HCT116 (cell line): ENCODE results near the gene IL19.

Experiments used
- CTCF ChIP-seq, 3 experiments: fragments of 200-600 bp in 1 of 3; sonication (generic) in 1 of 3; IDR thresholded peaks in 2 of 3; conservative IDR thresholded peaks in 1 of 3; 2 replicates each; pipeline ENCODE4 v1.5.1; 2012 to 2017; ENCODE audit warnings: low read depth in 2 of 3, low read length in 2 of 3, antibody characterized with exemption in 1 of 3, borderline replicate concordance in 1 of 3, control low read depth in 1 of 3, mild to moderate bottlenecking in 1 of 3, mixed read lengths in 1 of 3, mixed run types in 1 of 3, moderate library complexity in 1 of 3; ENCODE audit not compliant: insufficient read depth in 1 of 3
- POLR2AphosphoS5 ChIP-seq: IDR thresholded peaks from 2 replicates; pipeline ENCODE4 v1.6.1; 2011; ENCODE audit warnings: mild to moderate bottlenecking, low read depth, low read length, moderate library complexity

DNA sequence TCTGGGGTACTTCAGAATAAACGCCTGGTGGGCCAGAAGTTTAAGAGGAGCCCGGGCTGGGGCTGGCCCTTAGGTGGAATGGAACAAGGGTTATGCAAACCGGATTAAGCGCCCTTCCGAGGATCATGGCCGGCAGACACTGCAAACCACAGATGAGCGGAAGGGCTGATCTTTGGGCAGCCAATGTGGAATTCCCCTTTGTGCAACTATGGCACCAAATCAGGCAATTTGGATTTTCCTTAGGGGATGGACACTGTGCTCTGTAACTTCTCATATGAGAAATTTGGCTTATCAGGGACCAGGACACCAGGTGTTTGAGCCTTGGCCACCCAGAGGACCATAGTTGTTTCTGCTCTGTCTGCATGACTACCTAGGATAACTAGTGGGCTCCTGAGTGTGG lies 7.5 kb downstream of the IL19 start:
- TF ChIP-seq POLR2AphosphoS5, result no peak
- TF ChIP-seq CTCF (IDR thresholded peaks at IDR 0.05 in 2 of 3, conservative IDR thresholded peaks at IDR 0.05 in 1 of 3; ENCODE audit: borderline replicate concordance in 1 of 3, insufficient read depth in 1 of 3, low read depth in 2 of 3, low read length in 2 of 3), result no peak
